Fibroblast of lung (primary cell): Measurements from ENCODE around the gene TNS1. TPM values are rescaled to one million over a fixed set of nuclear protein-coding genes. Genes with fewer than 3 reads are reported as not detected.
A peak's percentile ranks its signal among the peaks of the same experiment; 100 is the strongest.

Source experiments
- DNase-seq, 2 donors: peaks; one replicate each; pipeline versions ENCODE4 v3.0.0 to v3.0.0-alpha.2; 2010; ENCODE audit warnings: low read depth in 2 of 2
- H2AFZ ChIP-seq: 2 replicates; pipeline ENCODE4 v1.5.1; 2012; ENCODE audit warnings: low read length, control low read depth, inconsistent platforms
- H3K27ac ChIP-seq: 2 replicates; pipeline ENCODE4 v1.5.1; 2011; ENCODE audit warnings: low read length, control low read depth; ENCODE audit not compliant: insufficient read depth
- H3K27me3 ChIP-seq: 2 replicates; pipeline ENCODE4 v1.5.1; 2011; ENCODE audit warnings: mild to moderate bottlenecking, low read length; ENCODE audit not compliant: control insufficient read depth, insufficient read depth
- H3K36me3 ChIP-seq: 2 replicates; pipeline ENCODE4 v1.5.1; 2011; ENCODE audit warnings: low read length; ENCODE audit not compliant: control insufficient read depth, insufficient read depth
- H3K4me1 ChIP-seq: 2 replicates; pipeline ENCODE4 v1.5.1; 2011; ENCODE audit warnings: low read length; ENCODE audit not compliant: control insufficient read depth, insufficient read depth; ENCODE audit errors: extremely low read depth
- H3K4me2 ChIP-seq: 2 replicates; pipeline ENCODE4 v1.5.1; 2011; ENCODE audit warnings: low read length, control low read depth; ENCODE audit not compliant: insufficient read depth; ENCODE audit errors: extremely low read depth
- H3K4me3 ChIP-seq, 4 experiments: fragments of 200-600 bp in 1 of 4; sonication (generic) in 1 of 4; replicated peaks in 1 of 4; 2 replicates each; pipeline ENCODE4 v1.5.1; 2011 to 2016; ENCODE audit warnings: low read length in 4 of 4, low read depth in 3 of 4, mild to moderate bottlenecking in 3 of 4, control low read depth in 2 of 4, inconsistent platforms in 1 of 4, mixed read lengths in 1 of 4; ENCODE audit not compliant: insufficient read depth in 1 of 4; ENCODE audit errors: control extremely low read depth in 1 of 4
- H3K79me2 ChIP-seq: 2 replicates; pipeline ENCODE4 v1.5.1; 2012; ENCODE audit warnings: mild to moderate bottlenecking, low read length, inconsistent platforms; ENCODE audit not compliant: control insufficient read depth, insufficient read depth
- H3K9ac ChIP-seq: 2 replicates; pipeline ENCODE4 v1.5.1; 2011; ENCODE audit warnings: mild to moderate bottlenecking, low read length, control low read depth; ENCODE audit not compliant: insufficient read depth
- H3K9me3 ChIP-seq: 2 replicates; pipeline ENCODE4 v1.5.1; 2012; ENCODE audit warnings: low read depth, low read length; ENCODE audit not compliant: control insufficient read depth, insufficient read depth
- H4K20me1 ChIP-seq: 2 replicates; pipeline ENCODE4 v1.5.1; 2011; ENCODE audit warnings: low read length; ENCODE audit not compliant: control insufficient read depth, insufficient read depth; ENCODE audit errors: extremely low read depth
- EZH2 ChIP-seq: IDR thresholded peaks from 2 replicates; pipeline ENCODE4 v1.5.1; 2012; ENCODE audit warnings: low read length, control low read depth, mild to moderate bottlenecking; ENCODE audit errors: missing control alignments
- polyA plus RNA-seq, 2 donors: library from polyadenylated mRNA; depleted of rRNA in 1 of 2; stranded (reverse) in 1 of 2; unstranded in 1 of 2; fragments of >200 nt; gene quantifications; 2 replicates each; pipeline ENCODE4 v1.2.1, GENCODE V29; 2011 to 2012; ENCODE audit warnings: missing spikeins in 1 of 2
- total RNA-seq: library from RNA; depleted of rRNA; stranded (reverse); fragments of >200 nt; gene quantifications from 2 replicates; pipeline ENCODE4 v1.2.1, GENCODE V29; 2014
- TF ChIP-seq, protein P1 (sequence below), 2 donors: IDR thresholded peaks in 1 of 2; conservative IDR thresholded peaks in 1 of 2; 1 replicate in 1 of 2; 2 replicates in 1 of 2; pipeline ENCODE4 v1.5.1; 2011 to 2012; ENCODE audit warnings: low read length in 2 of 2, control low read depth in 1 of 2, inconsistent platforms in 1 of 2, low read depth in 1 of 2, mild to moderate bottlenecking in 1 of 2

TNS1 gene
- total and polyA plus RNA-seq, 2 donors (not counting 1 experiment from before 2014, with no cell fraction given) = 44.4 to 47.1 TPM

- peak; percentile 31 to 95 for DNase-seq
- Histone ChIP-seq H3K9ac (no peak overlapping the region), H3K9me3 (no peaks in the 10 kb centered on the region), H3K4me3 (no peak overlapping the region), H3K36me3 (peaks cover 2% of the 10 kb centered on the region), H3K27me3 (no peaks in the 10 kb centered on the region), H3K4me2 (no peak overlapping the region), H4K20me1 (no peaks in the 10 kb centered on the region), H3K27ac (peak overlapping the region; percentile 44), H3K4me1 (peaks cover 65% of the 10 kb centered on the region), H2AFZ (no peak overlapping the region), H3K79me2 (peaks cover 53% of the 10 kb centered on the region)
- TF ChIP-seq EZH2 = no peak
- TF ChIP-seq, protein P1, sequence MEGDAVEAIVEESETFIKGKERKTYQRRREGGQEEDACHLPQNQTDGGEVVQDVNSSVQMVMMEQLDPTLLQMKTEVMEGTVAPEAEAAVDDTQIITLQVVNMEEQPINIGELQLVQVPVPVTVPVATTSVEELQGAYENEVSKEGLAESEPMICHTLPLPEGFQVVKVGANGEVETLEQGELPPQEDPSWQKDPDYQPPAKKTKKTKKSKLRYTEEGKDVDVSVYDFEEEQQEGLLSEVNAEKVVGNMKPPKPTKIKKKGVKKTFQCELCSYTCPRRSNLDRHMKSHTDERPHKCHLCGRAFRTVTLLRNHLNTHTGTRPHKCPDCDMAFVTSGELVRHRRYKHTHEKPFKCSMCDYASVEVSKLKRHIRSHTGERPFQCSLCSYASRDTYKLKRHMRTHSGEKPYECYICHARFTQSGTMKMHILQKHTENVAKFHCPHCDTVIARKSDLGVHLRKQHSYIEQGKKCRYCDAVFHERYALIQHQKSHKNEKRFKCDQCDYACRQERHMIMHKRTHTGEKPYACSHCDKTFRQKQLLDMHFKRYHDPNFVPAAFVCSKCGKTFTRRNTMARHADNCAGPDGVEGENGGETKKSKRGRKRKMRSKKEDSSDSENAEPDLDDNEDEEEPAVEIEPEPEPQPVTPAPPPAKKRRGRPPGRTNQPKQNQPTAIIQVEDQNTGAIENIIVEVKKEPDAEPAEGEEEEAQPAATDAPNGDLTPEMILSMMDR (conservative IDR thresholded peaks at IDR 0.05 in 1 of 2, IDR thresholded peaks at IDR 0.05 in 1 of 2; ENCODE audit: low read depth in 1 of 2, low read length in 2 of 2) = no peak
These were observed 67.4 kb downstream of the TNS1 start for GRCh38 chr2:217935235-217935879.

DNA sequence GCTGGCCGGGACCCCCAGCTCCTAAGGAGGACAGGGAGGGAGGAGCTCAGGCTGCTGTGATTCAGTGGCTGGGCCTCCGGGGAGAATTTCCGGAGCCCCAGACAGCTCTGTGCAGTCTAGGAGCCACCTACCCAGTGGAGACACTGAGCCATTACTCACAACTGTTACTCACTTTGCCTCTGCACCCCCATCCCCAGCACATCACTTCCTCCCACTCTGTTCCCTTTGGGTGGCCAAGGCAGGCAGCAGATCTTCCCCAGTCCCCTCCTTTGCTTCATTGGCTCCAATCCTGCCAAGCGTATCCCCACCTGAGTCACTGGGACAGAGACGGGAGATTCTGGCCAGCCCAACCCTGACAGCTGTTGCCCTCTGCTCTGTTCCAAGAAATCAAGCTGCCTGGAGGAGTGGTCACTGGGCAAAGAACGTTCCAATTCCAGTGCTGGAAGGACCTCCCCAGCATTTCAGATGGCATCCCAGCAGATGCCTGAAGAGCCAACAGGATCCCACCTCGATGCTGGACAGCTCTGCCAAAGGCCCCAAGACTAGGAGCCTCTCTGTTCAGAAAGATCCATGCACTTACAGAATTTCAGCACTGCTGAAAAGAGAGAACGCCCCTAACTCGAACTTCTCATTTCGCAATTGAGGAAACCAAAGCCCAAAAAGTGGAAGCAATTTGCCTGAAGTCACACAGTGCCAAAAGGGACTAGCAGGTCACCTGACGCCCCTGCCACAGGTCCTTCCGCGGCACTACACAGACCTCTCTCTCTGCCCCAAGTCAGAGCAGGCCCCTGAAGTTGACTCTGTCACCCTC lies 68.3 kb downstream of the TNS1 start:
- no peak for TF ChIP-seq EZH2
- TF ChIP-seq, protein P1 (conservative IDR thresholded peaks at IDR 0.05 in 1 of 2, IDR thresholded peaks at IDR 0.05 in 1 of 2; ENCODE audit: low read depth in 1 of 2, low read length in 2 of 2) = no peak
- DNase-seq = peak; percentile 75 to 99
- Histone ChIP-seq H3K36me3 (peaks cover 2% of the 10 kb centered on the region), H3K27me3 (no peaks in the 10 kb centered on the region), H3K27ac (peak overlapping the region; percentile 44), H3K9ac (peak overlapping the region; percentile 0), H3K4me3 (no peak overlapping the region), H3K79me2 (peaks cover 48% of the 10 kb centered on the region), H2AFZ (no peak overlapping the region), H3K9me3 (no peaks in the 10 kb centered on the region), H3K4me1 (peaks cover 71% of the 10 kb centered on the region), H3K4me2 (peak overlapping the region; percentile 42), H4K20me1 (no peaks in the 10 kb centered on the region)

GRCh38 chr2:217933617-217933993 lies 69.2 kb downstream of the TNS1 start:
- Histone ChIP-seq H3K4me3 (no peak overlapping the region), H3K9me3 (no peaks in the 10 kb centered on the region), H4K20me1 (no peaks in the 10 kb centered on the region), H3K27ac (peak overlapping the region; percentile 44), H2AFZ (no peak overlapping the region), H3K36me3 (peaks cover 2% of the 10 kb centered on the region), H3K9ac (no peak overlapping the region), H3K4me2 (peak overlapping the region; percentile 33), H3K79me2 (peaks cover 51% of the 10 kb centered on the region), H3K4me1 (peaks cover 78% of the 10 kb centered on the region), H3K27me3 (no peaks in the 10 kb centered on the region)
- no peak for DNase-seq
- TF ChIP-seq, protein P1 (conservative IDR thresholded peaks at IDR 0.05 in 1 of 2, IDR thresholded peaks at IDR 0.05 in 1 of 2; ENCODE audit: low read depth in 1 of 2, low read length in 2 of 2) = no peak
- TF ChIP-seq EZH2 = no peak
